Endothelial cell of umbilical vein (primary cell): ENCODE measurements around the gene GLRA1.

Experiments used
- JUN ChIP-seq: IDR thresholded peaks from 2 replicates; pipeline ENCODE4 v1.6.1; 2011; ENCODE audit warnings: borderline replicate concordance, low read depth; ENCODE audit not compliant: insufficient read length, insufficient read depth
- MYC ChIP-seq: IDR thresholded peaks from one replicate; pipeline ENCODE4 v1.6.1; 2011; ENCODE audit warnings: mild to moderate bottlenecking, low read depth, low read length
- TF ChIP-seq, protein P1 (sequence below), 2 donors: IDR thresholded peaks; 1 replicate in 1 of 2; 2 replicates in 1 of 2; pipeline ENCODE4 v1.5.1; 2011; ENCODE audit warnings: low read length in 2 of 2, mild to moderate bottlenecking in 2 of 2, moderate library complexity in 2 of 2, control low read depth in 1 of 2, inconsistent platforms in 1 of 2, low read depth in 1 of 2; ENCODE audit not compliant: insufficient read depth in 1 of 2; ENCODE audit errors: extremely low read depth in 1 of 2

DNA sequence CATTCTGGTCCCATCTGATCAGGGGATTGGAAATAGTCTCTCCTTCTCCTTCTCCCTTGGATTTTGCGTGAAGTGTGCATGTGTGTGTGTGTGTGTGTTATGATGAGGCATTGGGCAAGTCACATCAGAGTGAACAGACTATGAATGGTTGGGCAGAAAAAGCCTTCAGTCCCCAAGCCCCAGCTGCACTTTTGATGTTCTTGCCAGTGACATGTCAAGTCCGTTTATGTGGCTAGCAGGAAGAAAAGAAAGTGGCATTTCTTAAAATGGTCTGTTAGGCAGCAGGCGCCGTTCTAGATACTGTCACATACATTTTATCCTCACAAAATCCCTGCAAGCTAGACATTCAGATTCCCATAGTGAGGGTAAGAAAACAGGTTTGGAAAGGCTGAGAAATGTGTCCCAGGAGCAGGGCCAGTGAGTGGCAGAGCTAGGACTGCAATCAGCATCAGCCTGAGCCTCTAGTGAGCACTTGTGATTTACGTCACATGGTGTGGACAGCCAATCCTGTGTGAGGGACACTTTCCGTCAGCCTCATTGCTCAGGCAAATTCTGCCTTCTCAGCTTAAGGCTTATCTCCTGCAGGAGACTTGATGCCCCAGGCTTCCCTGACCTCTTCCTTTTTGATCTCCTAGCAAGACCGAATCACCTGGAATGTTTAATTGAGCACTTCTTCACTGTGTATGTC lies 60.4 kb downstream of the GLRA1 start:
- TF ChIP-seq, protein P1, sequence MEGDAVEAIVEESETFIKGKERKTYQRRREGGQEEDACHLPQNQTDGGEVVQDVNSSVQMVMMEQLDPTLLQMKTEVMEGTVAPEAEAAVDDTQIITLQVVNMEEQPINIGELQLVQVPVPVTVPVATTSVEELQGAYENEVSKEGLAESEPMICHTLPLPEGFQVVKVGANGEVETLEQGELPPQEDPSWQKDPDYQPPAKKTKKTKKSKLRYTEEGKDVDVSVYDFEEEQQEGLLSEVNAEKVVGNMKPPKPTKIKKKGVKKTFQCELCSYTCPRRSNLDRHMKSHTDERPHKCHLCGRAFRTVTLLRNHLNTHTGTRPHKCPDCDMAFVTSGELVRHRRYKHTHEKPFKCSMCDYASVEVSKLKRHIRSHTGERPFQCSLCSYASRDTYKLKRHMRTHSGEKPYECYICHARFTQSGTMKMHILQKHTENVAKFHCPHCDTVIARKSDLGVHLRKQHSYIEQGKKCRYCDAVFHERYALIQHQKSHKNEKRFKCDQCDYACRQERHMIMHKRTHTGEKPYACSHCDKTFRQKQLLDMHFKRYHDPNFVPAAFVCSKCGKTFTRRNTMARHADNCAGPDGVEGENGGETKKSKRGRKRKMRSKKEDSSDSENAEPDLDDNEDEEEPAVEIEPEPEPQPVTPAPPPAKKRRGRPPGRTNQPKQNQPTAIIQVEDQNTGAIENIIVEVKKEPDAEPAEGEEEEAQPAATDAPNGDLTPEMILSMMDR (IDR thresholded peaks at IDR 0.05; ENCODE audit: extremely low read depth in 1 of 2, insufficient read depth in 1 of 2, low read depth in 1 of 2, low read length in 2 of 2) = no peak
- TF ChIP-seq JUN = no peak
- TF ChIP-seq MYC = no peak
